HG03159 (cell line): ENCODE results near the gene INSYN2B.

Source experiments
- ATAC-seq: cut with Tn5 transposase; IDR thresholded peaks from one replicate; pipeline ENCODE4 v1.9.1; 2021; ENCODE audit warnings: mild to moderate bottlenecking, moderate library complexity; ENCODE audit not compliant: unreplicated experiment

INSYN2B gene

GRCh38 chr5:169980418-169981053 is at the start of gene INSYN2B:
INSYN2B (minus strand) TSS chr5:169980495; CDS start chr5:169883898, 96,597 bp downstream.
- no peak for ATAC-seq

DNA sequence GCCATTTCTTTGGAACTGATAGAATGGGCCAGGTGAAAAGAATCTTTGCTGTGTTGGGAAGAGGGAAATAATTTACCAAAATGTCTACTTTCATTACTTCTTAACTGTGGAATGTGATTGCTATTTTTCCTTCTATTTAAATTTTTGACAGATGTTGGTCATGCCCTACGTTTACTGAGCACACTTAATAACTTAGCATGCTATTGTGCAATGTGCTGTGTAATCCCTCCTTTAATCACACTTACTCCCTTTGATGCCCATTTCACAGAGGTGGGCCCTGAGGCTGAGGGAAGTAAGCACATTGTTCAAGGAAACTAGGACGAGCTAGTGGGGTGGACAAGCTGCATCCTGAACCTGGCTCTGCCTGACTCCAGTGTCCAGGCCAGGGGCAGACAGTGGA is 47.8 kb upstream of the INSYN2B start:
- no peak for ATAC-seq

DNA sequence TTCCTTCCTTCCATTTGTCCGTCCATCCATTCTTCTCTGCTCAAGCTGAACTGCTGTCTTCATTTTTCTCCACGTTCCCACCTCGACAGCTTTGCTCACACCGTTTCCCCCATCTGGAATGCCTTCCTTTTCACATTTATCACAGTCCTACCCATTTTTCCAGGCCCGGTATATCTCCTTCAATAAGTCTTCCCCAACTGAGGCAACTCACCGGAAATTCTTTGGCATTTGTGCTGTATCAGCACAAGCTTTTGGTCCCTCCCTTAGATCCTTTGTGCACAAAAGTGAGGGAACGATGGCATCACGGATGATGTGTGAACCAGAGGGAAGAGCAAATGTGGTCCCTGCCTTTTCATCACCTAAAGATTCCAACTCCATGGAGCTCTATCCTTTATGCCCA is 45.6 kb upstream of the INSYN2B start:
- ATAC-seq = no peak

DNA sequence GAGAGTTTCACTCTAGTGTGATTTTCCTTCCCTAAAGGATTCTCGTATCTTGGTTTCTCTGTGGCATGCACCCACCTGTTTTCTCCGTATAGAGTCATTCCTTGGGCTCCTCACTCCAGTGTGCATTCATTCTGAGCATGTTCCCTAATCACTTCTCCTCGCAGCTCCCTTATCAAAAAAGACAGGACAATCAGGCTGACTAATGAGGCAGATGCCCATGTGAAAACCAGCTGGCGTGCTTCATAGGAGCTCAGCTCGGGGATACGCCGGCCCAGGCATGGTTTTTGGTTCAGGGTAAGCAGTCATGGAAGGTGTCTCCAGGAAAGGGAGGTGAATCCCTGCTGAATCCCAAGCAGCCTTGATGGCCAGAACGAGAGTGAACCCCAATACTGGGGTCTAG is 41.2 kb upstream of the INSYN2B start:
- ATAC-seq = no peak

GRCh38 chr5:170020423-170020822 is 40.1 kb upstream of the INSYN2B start:
- ATAC-seq = no peak

GRCh38 chr5:170012622-170013021 is 32.3 kb upstream of the INSYN2B start:
- ATAC-seq = no peak

DNA sequence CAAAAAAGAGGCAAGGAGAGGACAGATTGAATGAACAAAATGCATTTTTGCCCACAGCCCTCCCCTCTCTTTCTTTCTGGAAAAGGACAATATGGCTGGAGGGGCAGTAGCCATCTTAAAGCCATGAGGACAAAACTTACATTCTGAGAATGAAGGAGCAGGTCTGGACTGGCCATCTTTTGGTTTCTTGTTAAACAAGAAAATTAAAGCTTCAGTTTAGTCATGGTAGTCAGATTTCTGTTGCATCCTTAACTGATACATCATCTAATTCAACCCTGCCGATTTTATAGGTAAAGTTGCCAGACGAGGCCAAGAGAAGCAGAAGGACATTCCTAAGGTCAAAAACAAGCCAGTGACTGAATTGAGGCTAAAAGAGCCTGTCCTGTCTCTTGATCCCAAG is 31.5 kb upstream of the INSYN2B start:
- no peak for ATAC-seq

- ATAC-seq = no peak
Measured at GRCh38 chr5:170010595-170010994, 30.3 kb upstream of the INSYN2B start.

- ATAC-seq = no peak
Measured at GRCh38 chr5:170008376-170008775, 28.1 kb upstream of the INSYN2B start.

GRCh38 chr5:170006021-170006420 is 25.7 kb upstream of the INSYN2B start:
- ATAC-seq = no peak

DNA sequence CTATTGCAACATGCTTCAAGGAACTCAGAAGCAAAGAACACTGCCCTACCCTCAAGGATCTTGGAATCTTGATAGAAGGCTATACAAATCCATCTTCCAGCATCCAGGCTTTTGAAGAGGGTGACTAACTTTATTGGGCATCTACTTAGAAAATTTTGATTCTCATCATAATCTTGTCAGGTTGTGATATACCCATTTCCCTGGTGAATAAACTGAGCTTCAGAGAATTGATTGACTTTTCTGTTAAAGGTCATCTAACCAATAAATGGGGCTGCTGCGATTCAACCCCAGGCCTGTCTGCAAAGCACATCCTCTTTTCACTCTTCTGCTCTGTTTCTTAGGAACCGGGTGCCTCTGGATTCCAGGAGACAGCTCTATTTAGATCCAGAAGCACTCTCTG is 19.9 kb upstream of the INSYN2B start:
- no peak for ATAC-seq

- no peak for ATAC-seq
Measured at GRCh38 chr5:169999621-170000020, 19.3 kb upstream of the INSYN2B start.

DNA sequence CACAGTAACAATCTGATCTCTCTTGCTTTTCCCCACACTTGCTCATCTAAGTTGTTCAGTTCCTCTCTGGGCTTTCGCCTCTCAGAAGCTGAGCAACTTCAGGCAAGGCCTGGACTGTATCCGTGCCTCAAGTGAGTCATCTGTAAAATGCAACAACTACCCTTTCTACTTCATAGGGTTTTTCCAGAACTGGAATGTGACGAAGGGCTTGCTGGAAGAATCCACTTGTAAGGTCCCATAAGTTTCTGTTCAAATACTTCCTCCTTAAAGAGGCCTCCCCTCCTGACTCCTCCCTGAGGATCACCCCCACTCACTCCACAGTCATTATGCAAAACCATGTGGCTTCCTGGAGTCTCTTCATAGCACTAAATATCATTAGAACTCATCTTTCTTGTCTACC is 17.5 kb upstream of the INSYN2B start:
- ATAC-seq = no peak

GRCh38 chr5:169993485-169993790 is 13.1 kb upstream of the INSYN2B start:
- no peak for ATAC-seq

GRCh38 chr5:169992789-169993484 is 12.6 kb upstream of the INSYN2B start:
- no peak for ATAC-seq

- no peak for ATAC-seq
Measured at GRCh38 chr5:169991115-169991869, 11.0 kb upstream of the INSYN2B start.

GRCh38 chr5:169989365-169989764 is 9.1 kb upstream of the INSYN2B start:
- no peak for ATAC-seq

DNA sequence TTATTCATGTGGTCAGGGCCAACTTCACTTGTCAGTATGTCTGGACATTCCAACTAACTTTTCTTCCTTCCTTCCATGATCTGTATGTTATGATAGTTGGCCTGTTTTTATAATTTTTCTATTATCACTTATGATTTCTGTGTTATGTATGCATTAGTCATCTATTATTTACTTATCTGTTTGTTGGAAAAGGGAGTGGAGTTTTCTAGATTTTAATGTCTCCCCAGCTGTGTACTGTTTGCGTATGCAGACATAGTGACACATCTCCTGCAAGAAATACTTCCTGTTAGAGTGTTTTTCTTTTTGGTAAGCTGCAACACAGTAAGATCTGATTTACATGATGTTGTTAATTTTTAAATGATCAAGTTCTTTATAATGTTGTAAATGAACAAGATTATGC is 8.7 kb upstream of the INSYN2B start:
- ATAC-seq = no peak

- no peak for ATAC-seq
Measured at GRCh38 chr5:169988206-169988605, 7.9 kb upstream of the INSYN2B start.

DNA sequence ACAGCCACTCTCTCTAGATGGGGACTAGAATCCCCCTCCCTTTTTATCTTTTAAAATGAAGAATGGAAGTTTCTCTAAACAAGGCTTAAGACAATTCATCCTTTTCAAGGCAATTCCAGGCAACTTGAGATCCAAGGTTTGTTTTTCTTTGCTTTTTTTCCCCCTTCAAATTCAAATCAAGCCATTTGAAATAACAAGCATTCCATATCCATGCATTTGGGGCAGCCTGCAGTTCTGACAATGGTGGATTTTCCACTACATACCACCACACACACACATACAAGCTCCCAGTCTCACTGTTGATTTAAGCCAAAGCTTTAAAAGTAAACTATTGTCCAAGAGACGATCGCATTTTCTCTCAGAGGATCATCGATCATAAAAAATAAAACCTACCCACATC is 424 bp downstream of the INSYN2B start:
- ATAC-seq = no peak

- ATAC-seq = no peak
Measured at GRCh38 chr5:169978714-169979113, 1.6 kb downstream of the INSYN2B start.

DNA sequence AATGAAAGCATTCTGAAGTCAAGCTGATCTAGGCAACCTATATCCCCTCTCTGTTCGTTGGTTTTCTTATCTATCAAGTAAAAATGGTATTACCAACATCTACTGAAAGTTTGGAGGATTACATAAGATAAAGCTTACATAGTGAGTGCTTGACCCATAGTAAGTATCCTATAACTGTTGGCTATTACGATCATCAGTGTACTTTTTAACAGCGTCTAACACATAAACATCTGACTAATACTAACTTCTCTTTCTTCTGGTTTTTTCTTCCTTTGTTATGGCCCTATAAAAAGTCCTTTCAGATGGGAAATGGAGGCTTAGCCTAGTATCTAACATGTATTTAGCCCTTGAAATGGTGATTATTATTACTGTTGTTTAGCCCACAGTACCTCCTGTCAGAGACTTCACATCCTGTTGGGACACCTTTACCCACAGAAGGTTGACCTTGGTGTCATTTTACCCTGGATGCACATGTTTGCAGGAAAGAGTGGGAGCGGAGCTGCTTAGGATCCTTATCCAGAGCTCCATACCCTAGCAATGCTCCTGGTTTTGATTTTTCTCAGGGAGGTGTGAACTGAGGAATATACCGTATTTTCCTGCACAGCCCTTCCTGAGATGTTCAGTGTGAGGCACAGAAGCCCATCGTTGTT is 6.0 kb downstream of the INSYN2B start:
- no peak for ATAC-seq
